Measurements from ENCODE around the gene MBTD1.

Gene MBTD1

GRCh38 chr17:51150932-51151331 is 108.9 kb downstream of the MBTD1 start:
- no peak for DNase-seq (ENCODE audit: low read depth)
- TF ChIP-seq CTCF (IDR thresholded peaks at IDR 0.05; ENCODE audit: control insufficient read depth, extremely low read depth, insufficient read depth), result no peak
- no peak overlapping the region for H3K4me3 ChIP-seq (ENCODE audit: low read depth, low read length)

- TF ChIP-seq CTCF (IDR thresholded peaks at IDR 0.05; ENCODE audit: control insufficient read depth, extremely low read depth, insufficient read depth), result no peak
- no peak overlapping the region for H3K4me3 ChIP-seq (ENCODE audit: low read depth, low read length)
- DNase-seq (ENCODE audit: low read depth), result no peak
Measured at GRCh38 chr17:51149163-51149562, 110.7 kb downstream of the MBTD1 start.

GRCh38 chr17:51147650-51148049 is 112.2 kb downstream of the MBTD1 start:
- DNase-seq (ENCODE audit: low read depth), result no peak
- no peak for TF ChIP-seq CTCF (IDR thresholded peaks at IDR 0.05; ENCODE audit: control insufficient read depth, extremely low read depth, insufficient read depth)

GRCh38 chr17:51144266-51145022 is 115.4 kb downstream of the MBTD1 start:
- no peak for TF ChIP-seq CTCF (IDR thresholded peaks at IDR 0.05; ENCODE audit: control insufficient read depth, extremely low read depth, insufficient read depth)
- no peak for DNase-seq (ENCODE audit: low read depth)
- H3K4me3 ChIP-seq (ENCODE audit: low read depth, low read length), result no peak overlapping the region

More at GRCh38 chr17:51147650-51148049, 112.2 kb downstream of the MBTD1 start:
- H3K4me3 ChIP-seq (ENCODE audit: low read depth, low read length), result no peak overlapping the region

- no peak for TF ChIP-seq CTCF (IDR thresholded peaks at IDR 0.05; ENCODE audit: control insufficient read depth, extremely low read depth, insufficient read depth)
- DNase-seq (ENCODE audit: low read depth), result no peak
- no peak overlapping the region for H3K4me3 ChIP-seq (ENCODE audit: low read depth, low read length)
Measured at GRCh38 chr17:51142597-51142996, 117.3 kb downstream of the MBTD1 start.

GRCh38 chr17:51135956-51136355 is 123.9 kb downstream of the MBTD1 start:
- no peak overlapping the region for H3K4me3 ChIP-seq (ENCODE audit: low read depth, low read length)
- no peak for TF ChIP-seq CTCF (IDR thresholded peaks at IDR 0.05; ENCODE audit: control insufficient read depth, extremely low read depth, insufficient read depth)
- DNase-seq (ENCODE audit: low read depth), result no peak

- no peak overlapping the region for H3K4me3 ChIP-seq (ENCODE audit: low read depth, low read length)
- no peak for DNase-seq (ENCODE audit: low read depth)
- TF ChIP-seq CTCF (IDR thresholded peaks at IDR 0.05; ENCODE audit: control insufficient read depth, extremely low read depth, insufficient read depth), result no peak
Measured at GRCh38 chr17:51133365-51133764, 126.5 kb downstream of the MBTD1 start.
